NOMO-1 treated with DMSO at 0.1 percent for 48 hours (cell line): ENCODE measurements around the gene LRP5.

Experiments
- DNase-seq: peaks from one replicate; lab custom pipeline; 2025; ENCODE audit not compliant: unreplicated experiment; lab: John Stamatoyannopoulos, UW

LRP5 gene

DNA sequence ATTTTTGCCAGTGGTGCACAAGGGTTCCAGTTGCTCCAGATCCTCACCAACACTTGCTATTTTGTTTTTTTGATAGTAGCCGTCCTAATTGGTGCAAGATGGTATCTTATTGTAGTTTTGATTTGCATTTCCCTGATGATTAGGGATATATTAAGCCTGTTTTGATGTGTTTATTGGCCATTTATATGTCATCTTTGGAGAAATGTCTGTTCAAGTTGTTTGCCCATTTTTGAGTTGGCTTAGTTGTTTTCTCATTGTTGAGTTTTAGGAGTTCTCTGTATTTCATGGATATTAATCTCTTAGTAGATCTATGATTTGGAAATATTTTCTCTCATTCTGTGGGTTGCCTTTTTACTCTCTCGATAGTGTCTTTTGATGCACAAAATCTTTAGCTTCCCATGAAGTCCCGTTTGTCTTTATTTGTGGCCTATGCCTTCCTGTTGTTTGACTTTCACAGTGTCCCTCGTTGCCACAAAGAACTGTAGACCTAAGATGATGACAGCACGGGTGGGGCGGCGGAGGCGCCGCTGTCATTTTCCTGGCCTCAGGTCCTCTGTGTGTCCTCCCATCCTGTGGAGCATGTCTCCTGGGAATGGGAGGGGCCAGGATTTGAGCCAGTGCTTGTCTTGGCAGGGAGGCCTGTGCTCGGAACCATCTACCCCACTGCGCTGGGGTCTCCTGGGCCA is 33.5 kb downstream of the LRP5 start:
- DNase-seq, result no peak

- DNase-seq, result no peak
Measured at GRCh38 chr11:68346462-68346790, 34.0 kb downstream of the LRP5 start.

- DNase-seq, result no peak
Measured at GRCh38 chr11:68347345-68347744, 35.0 kb downstream of the LRP5 start.

- no peak for DNase-seq
Measured at GRCh38 chr11:68347841-68348240, 35.5 kb downstream of the LRP5 start.

- no peak for DNase-seq
Measured at GRCh38 chr11:68349461-68350249, 37.3 kb downstream of the LRP5 start.

DNA sequence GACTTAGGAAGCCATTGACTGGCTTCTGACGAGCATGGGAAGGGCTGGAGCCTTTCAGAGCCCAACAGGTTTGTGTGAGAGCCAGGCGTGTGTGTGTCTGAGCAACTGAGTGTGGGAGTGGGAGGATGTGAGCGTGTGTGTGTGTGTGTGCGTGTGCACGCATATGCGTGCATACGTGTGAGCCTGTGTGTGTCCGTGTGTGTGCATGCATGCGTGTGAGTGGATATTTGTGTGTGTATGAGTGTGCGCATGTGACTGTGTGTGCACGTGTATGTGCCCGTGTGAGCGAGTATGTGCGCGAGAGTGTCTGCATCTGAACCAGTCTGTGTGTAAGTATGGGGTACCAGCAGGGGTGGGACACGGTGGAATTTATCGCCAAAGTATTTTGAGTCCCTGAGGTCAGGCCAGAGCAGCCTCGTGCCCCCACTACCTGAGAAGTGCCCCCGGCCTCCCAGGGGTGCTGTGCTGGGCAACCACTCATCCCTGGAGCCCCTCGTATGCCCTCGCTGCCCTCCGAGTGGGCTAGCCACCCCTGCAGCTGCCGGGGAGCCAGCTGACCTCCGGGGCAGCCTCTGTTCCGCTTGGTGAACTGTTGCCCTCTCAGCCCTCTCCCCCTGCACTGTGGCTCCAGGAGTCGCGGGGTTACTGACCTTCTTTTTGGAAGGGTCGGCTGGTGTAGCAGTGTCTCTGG is 38.5 kb downstream of the LRP5 start:
- no peak for DNase-seq

GRCh38 chr11:68351450-68352275 is 39.3 kb downstream of the LRP5 start:
- DNase-seq, result no peak

DNA sequence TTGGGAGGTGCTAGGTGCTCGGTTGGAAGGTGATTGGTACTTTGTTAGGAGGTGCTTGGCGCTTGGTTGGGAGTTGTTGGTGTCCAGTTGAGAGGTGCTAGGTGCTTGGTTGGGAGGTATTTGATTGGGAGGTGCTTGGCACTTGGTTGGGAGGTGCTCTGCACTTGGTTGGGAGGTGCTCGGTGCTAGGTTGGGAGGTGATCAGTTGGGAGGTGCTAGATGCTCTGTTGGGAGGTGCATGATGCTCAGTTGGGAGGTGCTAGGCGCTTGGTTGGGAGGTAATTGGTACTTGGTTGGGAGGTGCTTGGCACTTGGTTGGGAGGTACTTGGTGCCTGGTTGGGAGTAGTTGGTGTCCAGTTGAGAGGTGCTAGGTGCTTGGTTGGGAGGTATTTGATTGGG is 40.2 kb downstream of the LRP5 start:
- DNase-seq, result no peak

- DNase-seq, result no peak
Measured at GRCh38 chr11:68353118-68353517, 40.7 kb downstream of the LRP5 start.

DNA sequence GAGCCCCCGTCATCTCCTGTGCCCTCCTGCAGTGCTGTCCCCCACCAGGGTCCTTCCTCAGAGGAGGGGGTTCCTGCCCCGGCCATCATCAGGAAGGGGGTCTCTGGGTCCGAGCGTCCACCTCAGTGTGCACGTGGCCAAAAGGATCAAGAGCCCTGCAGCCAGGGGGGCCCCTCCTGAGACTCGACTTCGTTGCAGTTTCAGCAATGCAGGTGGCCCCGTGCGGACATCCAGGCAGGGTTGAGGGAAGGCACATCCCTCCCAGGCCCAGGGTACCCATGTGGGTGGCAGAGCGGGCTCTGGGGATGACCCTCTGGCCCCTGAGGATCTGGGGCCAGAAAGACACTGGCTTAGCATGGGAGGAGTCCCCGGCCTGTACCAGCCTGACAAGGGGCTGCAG is 41.3 kb downstream of the LRP5 start:
- no peak for DNase-seq

- DNase-seq, result no peak
Measured at GRCh38 chr11:68354148-68354872, 41.9 kb downstream of the LRP5 start.

DNA sequence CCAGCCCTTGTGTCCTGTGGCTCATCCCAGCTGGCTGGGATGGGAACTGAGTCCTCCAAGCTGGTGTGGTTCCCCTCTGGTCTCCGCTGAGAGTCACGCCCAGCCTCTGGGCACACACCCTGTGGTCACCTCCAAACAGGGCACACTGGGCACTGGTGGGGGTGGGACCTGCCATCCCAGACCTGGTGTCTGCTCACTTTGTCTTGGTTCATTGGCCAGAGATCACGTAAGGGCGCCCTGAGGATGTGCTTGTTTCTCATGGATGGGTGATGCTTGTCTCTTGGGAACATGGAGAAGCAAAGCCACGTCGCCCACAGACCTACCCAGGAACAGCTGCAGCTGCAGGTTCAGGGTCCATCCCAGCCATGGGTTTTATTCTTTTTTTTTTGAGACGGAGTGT is 43.1 kb downstream of the LRP5 start:
- DNase-seq, result no peak

DNA sequence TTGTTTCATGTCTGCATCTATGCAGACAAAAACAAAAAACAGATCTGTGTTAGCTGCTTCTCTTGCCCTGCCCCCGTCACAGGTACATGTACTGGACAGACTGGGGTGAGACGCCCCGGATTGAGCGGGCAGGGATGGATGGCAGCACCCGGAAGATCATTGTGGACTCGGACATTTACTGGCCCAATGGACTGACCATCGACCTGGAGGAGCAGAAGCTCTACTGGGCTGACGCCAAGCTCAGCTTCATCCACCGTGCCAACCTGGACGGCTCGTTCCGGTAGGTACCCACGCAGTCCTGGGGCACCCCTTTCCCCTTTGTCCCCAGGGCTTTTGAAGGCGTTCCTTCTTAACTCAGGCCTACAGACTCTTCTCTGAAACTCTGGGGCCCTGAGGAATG is 45.2 kb downstream of the LRP5 start:
- DNase-seq, result no peak

GRCh38 chr11:68358416-68358815 is 46.0 kb downstream of the LRP5 start:
- DNase-seq, result no peak

DNA sequence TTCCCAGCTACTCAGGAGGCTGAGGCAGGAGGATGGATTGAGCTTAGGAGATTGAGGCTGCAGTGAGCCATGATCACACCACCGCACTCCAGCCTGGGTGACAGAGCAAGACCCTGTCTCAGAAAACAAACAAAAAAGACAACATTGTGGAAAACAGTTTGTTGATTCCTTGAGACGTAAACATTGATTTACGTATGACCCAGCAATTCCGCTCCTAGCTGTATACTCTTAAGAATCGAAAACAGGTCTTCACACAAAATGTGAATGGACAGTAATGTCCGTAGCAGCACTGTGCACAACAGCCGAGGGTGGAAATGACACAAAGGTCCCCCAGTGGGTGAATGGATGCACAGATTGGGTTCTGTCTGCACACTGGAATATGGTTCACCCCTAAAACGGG is 49.3 kb downstream of the LRP5 start:
- no peak for DNase-seq

DNA sequence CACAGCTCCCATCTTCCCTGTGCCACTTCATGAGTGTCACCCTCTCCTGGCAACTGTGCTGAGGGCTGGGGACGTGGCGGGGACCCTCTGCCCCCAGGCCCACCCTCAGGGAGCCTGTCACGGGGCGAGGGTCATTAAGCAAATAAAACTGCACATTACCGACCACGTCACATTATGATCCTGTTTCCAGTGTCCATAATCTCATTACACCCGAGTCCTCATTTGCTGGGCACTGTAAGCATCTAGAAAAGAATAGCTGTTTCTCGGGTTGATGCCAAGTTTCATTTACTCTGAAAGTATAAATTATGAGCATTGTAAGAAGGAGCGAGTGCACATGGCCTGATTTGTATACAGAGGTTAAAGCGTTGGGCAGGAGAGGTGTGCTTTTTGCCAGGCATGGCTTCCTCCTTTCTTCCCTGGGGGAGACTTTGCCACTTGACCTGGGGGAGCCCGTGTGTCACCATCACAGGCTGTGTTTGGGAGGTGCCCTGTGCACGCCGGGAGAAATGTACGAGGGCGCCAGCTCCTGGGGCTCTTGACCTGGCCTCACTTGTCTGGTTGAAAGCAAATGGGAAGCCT is 50.5 kb downstream of the LRP5 start:
- no peak for DNase-seq

DNA sequence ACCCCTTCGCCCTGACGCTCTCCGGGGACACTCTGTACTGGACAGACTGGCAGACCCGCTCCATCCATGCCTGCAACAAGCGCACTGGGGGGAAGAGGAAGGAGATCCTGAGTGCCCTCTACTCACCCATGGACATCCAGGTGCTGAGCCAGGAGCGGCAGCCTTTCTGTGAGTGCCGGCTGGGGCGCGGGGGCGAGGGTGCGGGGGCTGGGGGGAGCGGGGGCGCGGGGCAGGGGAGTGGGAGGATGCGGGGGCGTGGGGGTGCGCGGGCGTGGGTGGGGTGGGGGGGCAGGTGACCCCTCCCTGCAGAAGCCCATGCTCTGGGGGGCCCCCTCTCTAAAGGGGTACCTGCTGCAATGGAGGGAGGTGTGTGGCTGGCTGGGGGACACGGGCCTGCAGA is 51.4 kb downstream of the LRP5 start:
- DNase-seq, result no peak

DNA sequence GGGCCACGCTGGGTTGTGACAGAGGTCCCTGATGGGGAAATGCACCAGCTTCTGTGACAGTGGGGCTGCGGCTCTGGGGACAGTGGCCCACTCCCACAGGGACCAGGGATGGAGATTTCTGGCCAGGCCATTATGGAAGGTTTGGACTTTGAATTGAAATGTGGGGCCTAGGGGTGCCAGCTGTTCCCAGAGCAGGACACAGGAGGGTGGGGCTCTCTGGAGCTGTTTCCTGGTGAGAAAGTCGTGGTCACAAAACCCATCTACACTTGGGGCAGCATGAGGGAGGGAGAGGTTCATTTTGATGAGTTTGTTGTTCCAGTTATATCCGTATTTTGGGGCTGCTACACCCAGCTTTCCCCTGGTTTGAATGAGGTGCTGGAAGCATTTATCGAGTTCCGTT is 52.2 kb downstream of the LRP5 start:
- DNase-seq, result no peak

GRCh38 chr11:68365943-68366435 is 53.6 kb downstream of the LRP5 start:
- no peak for DNase-seq

GRCh38 chr11:68367252-68367651 is 54.9 kb downstream of the LRP5 start:
- DNase-seq, result no peak
